Measurements from ENCODE around the gene SOCS6. TPM values are rescaled to one million over a fixed set of nuclear protein-coding genes. Genes with fewer than 3 reads are reported as not detected.

The SOCS6 gene
- total and polyA plus RNA-seq, 2 donors (not counting 3 experiments of a cell fraction or from before 2014, with no cell fraction given), result 8.6 to 15.0 TPM

- Histone ChIP-seq H3K4me2 (ENCODE audit: insufficient read depth, low read length) (peak overlapping the region; percentile 67), H3K27ac (ENCODE audit: insufficient read depth, low read depth, low read length) (peak overlapping the region; percentile 34), H3K79me2 (ENCODE audit: control insufficient read depth, insufficient read depth, low read length) (peaks cover 39% of the 10 kb centered on the region), H3K9me1 (replicated peaks; ENCODE audit: control insufficient read depth, extremely low read depth, insufficient read depth, low read length) (no peaks in the 10 kb centered on the region), H3K27me3 (ENCODE audit: control insufficient read depth in 2 of 2, insufficient read depth in 2 of 2, low read length in 2 of 2) (no peaks in the 10 kb centered on the region), H2AFZ (ENCODE audit: low read depth, low read length) (peak overlapping the region; percentile 78), H3K9me3 (replicated peaks; ENCODE audit: control insufficient read depth, insufficient read depth, low read length) (no peaks in the 10 kb centered on the region), H3K9ac (replicated peaks; ENCODE audit: extremely low read depth, insufficient read depth, low read length) (peak overlapping the region; percentile 76), H3K4me1 (ENCODE audit: control insufficient read depth, extremely low read depth, insufficient read depth, low read length) (peaks cover 22% of the 10 kb centered on the region), H4K20me1 (replicated peaks; ENCODE audit: control insufficient read depth, extremely low read depth, insufficient read depth, low read length) (peaks cover 3% of the 10 kb centered on the region), H3K4me3 (replicated peaks in 1 of 3; ENCODE audit: insufficient read depth in 1 of 3, low read depth in 1 of 3, low read length in 3 of 3) (peak overlapping the region; percentile 66 to 82 (median 79)), H3K36me3 (ENCODE audit: control insufficient read depth in 2 of 2, extremely low read depth in 1 of 2, insufficient read depth in 2 of 2, low read length in 2 of 2) (no peaks in the 10 kb centered on the region)
- BruUV-seq (replicated peaks), result TSS peak; percentile 51
- FAIRE-seq (peak; percentile 73), DNase-seq (ENCODE audit: low read depth, low spot score) (peak; percentile 34)
- intact Hi-C loops (cut with micrococcal nuclease), result loop anchor here (1.0 to 5.0 kb wide), 2 partner anchors 69 to 83 kb away; partner anchors contain the start of gene RTTN
- ChIA-PET CTCF (interaction anchor here (1.0 kb wide), 1 partner anchor 146 kb away, joined by 6 read pairs; no protein-coding TSS in a partner anchor), POLR2A (no interaction called here)
- dilution Hi-C loops (cut with MboI; ENCODE audit: extremely low pct_ligation_motif_present, low sequenced_read_pairs), result no loop called here
- no peak for TF ChIP-seq CTCF (IDR thresholded peaks at IDR 0.05; ENCODE audit: extremely low read depth in 1 of 2, insufficient read depth in 1 of 2, low read depth in 1 of 2, low read length in 2 of 2)
- no peak for TF ChIP-seq POLR2A (IDR thresholded peaks at IDR 0.05; ENCODE audit: low read depth, low read length)
- no peak for TF ChIP-seq MAX (IDR thresholded peaks at IDR 0.05; ENCODE audit: insufficient read depth, insufficient read length)
- no peak for TF ChIP-seq POLR2AphosphoS5 (IDR thresholded peaks at IDR 0.05; ENCODE audit: insufficient read depth, low read depth, low read length)
- TF ChIP-seq GATA2 (IDR thresholded peaks at IDR 0.05; ENCODE audit: insufficient read depth, insufficient read length, low read depth, low read length), result no peak
- no peak for TF ChIP-seq EZH2 (IDR thresholded peaks at IDR 0.05; ENCODE audit: borderline replicate concordance, low read depth, low read length, severe bottlenecking)
These were observed 534 bp upstream of the SOCS6 start for GRCh38 chr18:70288171-70288850.

Data from endothelial cell of umbilical vein (primary cell).